Astrocyte (in vitro differentiated cells and primary cell): ENCODE results near the gene OPA1. TPM values are rescaled to one million over a fixed set of nuclear protein-coding genes. Genes with fewer than 3 reads are reported as not detected.

Source experiments
- DNase-seq: peaks from one replicate; pipeline ENCODE4 v3.0.0-alpha.2; 2010; ENCODE audit warnings: low read depth
- FAIRE-seq: peaks from 2 replicates; lab custom pipeline; 2011; peaks lifted over from hg19 to GRCh38; lab: Jason Lieb, UNC
- H2AFZ ChIP-seq: 2 replicates; pipeline ENCODE4 v1.6.0; 2012; ENCODE audit warnings: low read depth, low read length, inconsistent platforms
- H3K27ac ChIP-seq: 2 replicates; pipeline ENCODE4 v1.5.1; 2011; ENCODE audit warnings: low read depth, low read length, inconsistent platforms
- H3K27me3 ChIP-seq: 2 replicates; pipeline ENCODE4 v1.6.0; 2011; ENCODE audit warnings: low read length, inconsistent platforms; ENCODE audit not compliant: insufficient read depth
- H3K36me3 ChIP-seq: 2 replicates; pipeline ENCODE4 v1.5.1; 2011; ENCODE audit warnings: low read length, inconsistent platforms; ENCODE audit not compliant: insufficient read depth
- H3K4me1 ChIP-seq: 2 replicates; pipeline ENCODE4 v1.5.1; 2011; ENCODE audit warnings: low read length, inconsistent platforms; ENCODE audit not compliant: insufficient read depth
- H3K4me2 ChIP-seq: 2 replicates; pipeline ENCODE4 v1.6.0; 2012; ENCODE audit warnings: low read length, inconsistent platforms
- H3K4me3 ChIP-seq: 2 replicates; pipeline ENCODE4 v1.5.1; 2011; ENCODE audit warnings: low read depth, mild to moderate bottlenecking, low read length, inconsistent platforms; ENCODE audit not compliant: insufficient read depth
- H3K79me2 ChIP-seq: 2 replicates; pipeline ENCODE4 v1.6.0; 2012; ENCODE audit warnings: mild to moderate bottlenecking, low read length, inconsistent platforms; ENCODE audit not compliant: insufficient read depth
- H3K9ac ChIP-seq: 2 replicates; pipeline ENCODE4 v1.6.0; 2012; ENCODE audit warnings: mild to moderate bottlenecking, low read length, inconsistent platforms
- H3K9me3 ChIP-seq: 2 replicates; pipeline ENCODE4 v1.5.1; 2012; ENCODE audit warnings: low read depth, mild to moderate bottlenecking, low read length, inconsistent platforms; ENCODE audit not compliant: insufficient read depth
- H4K20me1 ChIP-seq: 2 replicates; pipeline ENCODE4 v1.6.0; 2012; ENCODE audit warnings: low read length, inconsistent platforms; ENCODE audit not compliant: insufficient read depth
- H3K27ac Mint-ChIP-seq: one replicate; pipeline ENCODE4 v1.8.0; 2021; ENCODE audit warnings: mild to moderate bottlenecking, mixed read lengths; ENCODE audit not compliant: unreplicated experiment
- H3K27me3 Mint-ChIP-seq: one replicate; pipeline ENCODE4 v1.8.0; 2021; ENCODE audit warnings: low read depth, mixed read lengths; ENCODE audit not compliant: unreplicated experiment
- H3K36me3 Mint-ChIP-seq: one replicate; pipeline ENCODE4 v1.8.0; 2021; ENCODE audit warnings: low read depth, mixed read lengths; ENCODE audit not compliant: unreplicated experiment
- H3K4me1 Mint-ChIP-seq: one replicate; pipeline ENCODE4 v1.8.0; 2021; ENCODE audit warnings: low read depth, mixed read lengths; ENCODE audit not compliant: unreplicated experiment
- H3K4me3 Mint-ChIP-seq: one replicate; pipeline ENCODE4 v1.8.0; 2021; ENCODE audit warnings: mild to moderate bottlenecking, moderate library complexity, mixed read lengths; ENCODE audit not compliant: unreplicated experiment
- H3K9me3 Mint-ChIP-seq: one replicate; pipeline ENCODE4 v1.8.0; 2021; ENCODE audit warnings: mild to moderate bottlenecking, mixed read lengths; ENCODE audit not compliant: unreplicated experiment
- CTCF ChIP-seq: IDR thresholded peaks from 2 replicates; pipeline ENCODE4 v1.5.1; 2011; ENCODE audit warnings: low read depth, mild to moderate bottlenecking, inconsistent platforms, low read length, moderate library complexity; ENCODE audit not compliant: insufficient read depth
- EZH2 ChIP-seq: IDR thresholded peaks from 2 replicates; pipeline ENCODE4 v1.6.1; 2012; ENCODE audit warnings: mild to moderate bottlenecking, low read length, inconsistent platforms; ENCODE audit not compliant: insufficient read depth
- total RNA-seq: library from RNA; stranded (reverse); gene quantifications from 2 replicates; pipeline ENCODE4 v1.2.1, GENCODE V29; 2021

The OPA1 gene
- total RNA-seq, 1 donor from 2014 or later, result 61.8 TPM

- Histone ChIP-seq H3K4me3 (no peak overlapping the region), H3K9ac (no peak overlapping the region), H3K4me2 (no peak overlapping the region), H3K27ac (no peak overlapping the region), H3K27me3 (no peaks in the 10 kb centered on the region), H4K20me1 (no peaks in the 10 kb centered on the region), H2AFZ (no peak overlapping the region), H3K9me3 (peaks cover 14% of the 10 kb centered on the region), H3K36me3 (no peaks in the 10 kb centered on the region), H3K79me2 (no peaks in the 10 kb centered on the region), H3K4me1 (no peaks in the 10 kb centered on the region)
- TF ChIP-seq CTCF (no peak), EZH2 (no peak)
- DNase-seq (no peak), FAIRE-seq (no peak)
- Mint-ChIP-seq H3K36me3 (peaks cover 2% of the 10 kb centered on the region), H3K4me1 (no peaks in the 10 kb centered on the region), H3K4me3 (no peak overlapping the region), H3K27ac (no peak overlapping the region), H3K27me3 (peaks cover 33% of the 10 kb centered on the region), H3K9me3 (peaks cover 21% of the 10 kb centered on the region)
These were observed 119.1 kb downstream of the OPA1 start for GRCh38 chr3:193711964-193712598.

- H2AFZ ChIP-seq, result no peak overlapping the region
- FAIRE-seq (no peak), DNase-seq (no peak)
- no peaks in the 10 kb centered on the region for H3K79me2 ChIP-seq
- H3K4me2 ChIP-seq, result no peak overlapping the region
- Mint-ChIP-seq H3K9me3 (peaks cover 27% of the 10 kb centered on the region), H3K27me3 (peaks cover 34% of the 10 kb centered on the region), H3K4me3 (no peak overlapping the region), H3K4me1 (no peaks in the 10 kb centered on the region), H3K36me3 (peaks cover 2% of the 10 kb centered on the region), H3K27ac (no peak overlapping the region)
- no peaks in the 10 kb centered on the region for H3K27me3 ChIP-seq
- H3K27ac ChIP-seq, result no peak overlapping the region
- TF ChIP-seq CTCF, result no peak
- no peak for TF ChIP-seq EZH2
- H4K20me1 ChIP-seq, result no peaks in the 10 kb centered on the region
- no peaks in the 10 kb centered on the region for H3K36me3 ChIP-seq
- peaks cover 14% of the 10 kb centered on the region for H3K9me3 ChIP-seq
- no peak overlapping the region for H3K4me3 ChIP-seq
- no peaks in the 10 kb centered on the region for H3K4me1 ChIP-seq
- no peak overlapping the region for H3K9ac ChIP-seq
These were observed 119.9 kb downstream of the OPA1 start for GRCh38 chr3:193712938-193713337.

- no peaks in the 10 kb centered on the region for H4K20me1 ChIP-seq
- Mint-ChIP-seq H3K4me1 (no peaks in the 10 kb centered on the region), H3K36me3 (peaks cover 2% of the 10 kb centered on the region), H3K4me3 (no peak overlapping the region), H3K27me3 (peaks cover 24% of the 10 kb centered on the region), H3K9me3 (peaks cover 29% of the 10 kb centered on the region), H3K27ac (no peak overlapping the region)
- no peak overlapping the region for H3K9ac ChIP-seq
- no peaks in the 10 kb centered on the region for H3K4me1 ChIP-seq
- no peak overlapping the region for H3K4me3 ChIP-seq
- H3K27me3 ChIP-seq, result no peaks in the 10 kb centered on the region
- no peaks in the 10 kb centered on the region for H3K36me3 ChIP-seq
- no peak overlapping the region for H3K27ac ChIP-seq
- peaks cover 15% of the 10 kb centered on the region for H3K9me3 ChIP-seq
- no peak overlapping the region for H2AFZ ChIP-seq
- DNase-seq (no peak), FAIRE-seq (no peak)
- H3K4me2 ChIP-seq, result no peak overlapping the region
- TF ChIP-seq EZH2 (no peak), CTCF (no peak)
- no peaks in the 10 kb centered on the region for H3K79me2 ChIP-seq
These were observed 121.6 kb downstream of the OPA1 start for GRCh38 chr3:193714523-193715137.
